ENCODE data around the gene EEF1AKMT2.
"Not testable (repeated sequence)": the region's sequence is repeated elsewhere in the genome, so short reads cannot be mapped to it uniquely, and the experiment has no call there.

EEF1AKMT2 gene

GRCh38 chr10:124827474-124827873 lies 35.8 kb upstream of the EEF1AKMT2 start:
- no peak overlapping the region for H3K27ac ChIP-seq
- peak; percentile 24 for TF ChIP-seq CTCF (IDR thresholded peaks at IDR 0.05; ENCODE audit: low read depth, low read length, missing control alignments)
- DNase-seq: peak; percentile 1
- H3K27me3 ChIP-seq (replicated peaks): no peaks in the 10 kb centered on the region
- in situ Hi-C loops (cut with HindIII; ENCODE audit: low pct_ligation_motif_present, low sequenced_read_pairs): no loop called here
- H3K36me3 ChIP-seq (replicated peaks): peaks cover 33% of the 10 kb centered on the region
- H3K4me3 ChIP-seq (ENCODE audit: low read depth, low read length): no peak overlapping the region

- H3K27ac ChIP-seq: no peak overlapping the region
- H3K36me3 ChIP-seq (replicated peaks): peaks cover 23% of the 10 kb centered on the region
- H3K4me3 ChIP-seq (ENCODE audit: low read depth, low read length): no peak overlapping the region
- no peaks in the 10 kb centered on the region for H3K27me3 ChIP-seq (replicated peaks)
- TF ChIP-seq CTCF (IDR thresholded peaks at IDR 0.05; ENCODE audit: low read depth, low read length, missing control alignments): no peak
- in situ Hi-C loops (cut with HindIII; ENCODE audit: low pct_ligation_motif_present, low sequenced_read_pairs): no loop called here
- DNase-seq: no peak
These were observed 34.6 kb upstream of the EEF1AKMT2 start for GRCh38 chr10:124826262-124826661.

GRCh38 chr10:124825702-124826101 lies 34.0 kb upstream of the EEF1AKMT2 start:
- Histone ChIP-seq H3K27me3 (replicated peaks) (no peaks in the 10 kb centered on the region), H3K36me3 (replicated peaks) (peaks cover 26% of the 10 kb centered on the region), H3K27ac (no peak overlapping the region), H3K4me3 (ENCODE audit: low read depth, low read length) (no peak overlapping the region)
- in situ Hi-C loops (cut with HindIII; ENCODE audit: low pct_ligation_motif_present, low sequenced_read_pairs): no loop called here
- no peak for DNase-seq
- TF ChIP-seq CTCF (IDR thresholded peaks at IDR 0.05; ENCODE audit: low read depth, low read length, missing control alignments): no peak

- H3K36me3 ChIP-seq (replicated peaks): peaks cover 26% of the 10 kb centered on the region
- H3K4me3 ChIP-seq (ENCODE audit: low read depth, low read length); in situ Hi-C loops (cut with HindIII; ENCODE audit: low pct_ligation_motif_present, low sequenced_read_pairs); H3K27ac ChIP-seq; DNase-seq; H3K27me3 ChIP-seq (replicated peaks): not testable (repeated sequence)
These were observed 33.2 kb upstream of the EEF1AKMT2 start for GRCh38 chr10:124824932-124825331.

GRCh38 chr10:124824507-124824906 lies 32.8 kb upstream of the EEF1AKMT2 start:
- H3K27ac ChIP-seq: no peak overlapping the region
- DNase-seq: no peak
- H3K36me3 ChIP-seq (replicated peaks): peaks cover 22% of the 10 kb centered on the region

GRCh38 chr10:124821520-124821919 lies 29.8 kb upstream of the EEF1AKMT2 start:
- in situ Hi-C loops (cut with HindIII; ENCODE audit: low pct_ligation_motif_present, low sequenced_read_pairs): no loop called here
- Histone ChIP-seq H3K27me3 (replicated peaks) (no peaks in the 10 kb centered on the region), H3K27ac (no peak overlapping the region), H3K36me3 (replicated peaks) (peaks cover 2% of the 10 kb centered on the region), H3K4me3 (ENCODE audit: low read depth, low read length) (no peak overlapping the region)
- TF ChIP-seq CTCF (IDR thresholded peaks at IDR 0.05; ENCODE audit: low read depth, low read length, missing control alignments): no peak
- DNase-seq: no peak

More at GRCh38 chr10:124824507-124824906, 32.8 kb upstream of the EEF1AKMT2 start:
- no peaks in the 10 kb centered on the region for H3K27me3 ChIP-seq (replicated peaks)
- TF ChIP-seq CTCF (IDR thresholded peaks at IDR 0.05; ENCODE audit: low read depth, low read length, missing control alignments): no peak
- in situ Hi-C loops (cut with HindIII; ENCODE audit: low pct_ligation_motif_present, low sequenced_read_pairs): no loop called here
- H3K4me3 ChIP-seq (ENCODE audit: low read depth, low read length): no peak overlapping the region
